ENCODE data around the gene NFATC3.

Gene NFATC3

GRCh38 chr16:68234188-68235107, 149.3 kb downstream of the NFATC3 start:
- DNase-seq (ENCODE audit: low spot score in 2 of 2) (no peak), ATAC-seq (ENCODE audit: low read depth) (no peak)
- no peaks in the 10 kb centered on the region for H3K27me3 Mint-ChIP-seq
- H3K4me3 Mint-ChIP-seq, result peak overlapping the region; percentile 45
- no peaks in the 10 kb centered on the region for H3K36me3 Mint-ChIP-seq
- no peaks in the 10 kb centered on the region for H3K9me3 Mint-ChIP-seq
- H3K27ac Mint-ChIP-seq, result peak overlapping the region; percentile 1
- H3K4me1 Mint-ChIP-seq, result peaks cover 18% of the 10 kb centered on the region

GRCh38 chr16:68235108-68235886, 150.1 kb downstream of the NFATC3 start:
- H3K9me3 Mint-ChIP-seq, result no peaks in the 10 kb centered on the region
- DNase-seq (ENCODE audit: low spot score in 2 of 2) (no peak), ATAC-seq (ENCODE audit: low read depth) (no peak)
- no peak overlapping the region for H3K27ac Mint-ChIP-seq
- H3K36me3 Mint-ChIP-seq, result no peaks in the 10 kb centered on the region
- H3K4me3 Mint-ChIP-seq, result peak overlapping the region; percentile 65
- H3K4me1 Mint-ChIP-seq, result peaks cover 20% of the 10 kb centered on the region
- no peaks in the 10 kb centered on the region for H3K27me3 Mint-ChIP-seq

GRCh38 chr16:68235887-68236136, 150.6 kb downstream of the NFATC3 start, which contains the start of gene ESRP2:
ESRP2 (minus strand) TSS chr16:68236127; CDS start chr16:68236045, 82 bp downstream.
- Mint-ChIP-seq H3K4me1 (peaks cover 20% of the 10 kb centered on the region), H3K27ac (peak within 1 kb of the TSS; percentile 55), H3K27me3 (no peaks in the 10 kb centered on the region), H3K4me3 (peak within 1 kb of the TSS; percentile 83), H3K9me3 (no peaks in the 10 kb centered on the region), H3K36me3 (no peaks in the 10 kb centered on the region)
- DNase-seq (ENCODE audit: low spot score in 2 of 2), result no peak
- no peak for ATAC-seq (ENCODE audit: low read depth)

GRCh38 chr16:68236137-68236825, 151.1 kb downstream of the NFATC3 start:
- Mint-ChIP-seq H3K9me3 (no peaks in the 10 kb centered on the region), H3K4me1 (peaks cover 20% of the 10 kb centered on the region), H3K27me3 (no peaks in the 10 kb centered on the region), H3K4me3 (peak overlapping the region; percentile 83), H3K27ac (peak overlapping the region; percentile 36), H3K36me3 (no peaks in the 10 kb centered on the region)
- DNase-seq (ENCODE audit: low spot score in 2 of 2) (peak; percentile 39 to 53), ATAC-seq (ENCODE audit: low read depth) (peak; percentile 48)

- no peaks in the 10 kb centered on the region for H3K27me3 Mint-ChIP-seq
- H3K27ac Mint-ChIP-seq, result peak overlapping the region; percentile 55
- peak in 1 of 2 donors; percentile 25 for DNase-seq (ENCODE audit: low spot score in 2 of 2)
- no peaks in the 10 kb centered on the region for H3K9me3 Mint-ChIP-seq
- H3K4me3 Mint-ChIP-seq, result peak overlapping the region; percentile 83
- peaks cover 20% of the 10 kb centered on the region for H3K4me1 Mint-ChIP-seq
- no peaks in the 10 kb centered on the region for H3K36me3 Mint-ChIP-seq
- peak; percentile 22 for ATAC-seq (ENCODE audit: low read depth)
Measured at GRCh38 chr16:68236826-68237242, 151.7 kb downstream of the NFATC3 start.

- Mint-ChIP-seq H3K36me3 (no peaks in the 10 kb centered on the region), H3K9me3 (no peaks in the 10 kb centered on the region), H3K4me3 (peak overlapping the region; percentile 83), H3K27me3 (no peaks in the 10 kb centered on the region), H3K27ac (peak overlapping the region; percentile 55), H3K4me1 (peaks cover 20% of the 10 kb centered on the region)
- peak; percentile 70 for ATAC-seq (ENCODE audit: low read depth)
- DNase-seq (ENCODE audit: low spot score in 2 of 2), result peak; percentile 75 to 81
Measured at GRCh38 chr16:68237243-68238028, 152.3 kb downstream of the NFATC3 start.

GRCh38 chr16:68238029-68238345, 152.8 kb downstream of the NFATC3 start:
- DNase-seq (ENCODE audit: low spot score in 2 of 2) (no peak), ATAC-seq (ENCODE audit: low read depth) (no peak)
- peak overlapping the region; percentile 9 for H3K27ac Mint-ChIP-seq
- H3K36me3 Mint-ChIP-seq, result no peaks in the 10 kb centered on the region
- no peaks in the 10 kb centered on the region for H3K27me3 Mint-ChIP-seq
- H3K4me1 Mint-ChIP-seq, result peaks cover 20% of the 10 kb centered on the region
- H3K4me3 Mint-ChIP-seq, result peak overlapping the region; percentile 83
- no peaks in the 10 kb centered on the region for H3K9me3 Mint-ChIP-seq

GRCh38 chr16:68242085-68242484, 156.9 kb downstream of the NFATC3 start:
- no peaks in the 10 kb centered on the region for H3K27me3 Mint-ChIP-seq
- no peaks in the 10 kb centered on the region for H3K9me3 Mint-ChIP-seq
- no peak overlapping the region for H3K4me3 Mint-ChIP-seq
- H3K4me1 Mint-ChIP-seq, result peaks cover 28% of the 10 kb centered on the region
- H3K36me3 Mint-ChIP-seq, result no peaks in the 10 kb centered on the region
- no peak for ATAC-seq (ENCODE audit: low read depth)
- no peak overlapping the region for H3K27ac Mint-ChIP-seq
- DNase-seq (ENCODE audit: low spot score in 2 of 2), result no peak

GRCh38 chr16:68242926-68243858, 158.0 kb downstream of the NFATC3 start:
- Mint-ChIP-seq H3K27me3 (no peaks in the 10 kb centered on the region), H3K4me3 (peak overlapping the region; percentile 99), H3K9me3 (no peaks in the 10 kb centered on the region), H3K4me1 (peaks cover 33% of the 10 kb centered on the region), H3K27ac (no peak overlapping the region), H3K36me3 (no peaks in the 10 kb centered on the region)
- DNase-seq (ENCODE audit: low spot score in 2 of 2) (no peak), ATAC-seq (ENCODE audit: low read depth) (no peak)

- peaks cover 30% of the 10 kb centered on the region for H3K4me1 Mint-ChIP-seq
- peaks cover 2% of the 10 kb centered on the region for H3K36me3 Mint-ChIP-seq
- peak overlapping the region; percentile 99 for H3K4me3 Mint-ChIP-seq
- H3K27me3 Mint-ChIP-seq, result no peaks in the 10 kb centered on the region
- H3K9me3 Mint-ChIP-seq, result no peaks in the 10 kb centered on the region
- DNase-seq (ENCODE audit: low spot score in 2 of 2) (no peak), ATAC-seq (ENCODE audit: low read depth) (no peak)
- peak overlapping the region; percentile 87 for H3K27ac Mint-ChIP-seq
Measured at GRCh38 chr16:68244481-68244902, 159.3 kb downstream of the NFATC3 start.

GRCh38 chr16:68244903-68245853, 160.0 kb downstream of the NFATC3 start, which contains the start of gene PLA2G15:
PLA2G15 (plus strand) TSS chr16:68245373; CDS start chr16:68245427, 54 bp downstream.
- DNase-seq (ENCODE audit: low spot score in 2 of 2) (peak; percentile 93 to 94), ATAC-seq (ENCODE audit: low read depth) (peak; percentile 97)
- Mint-ChIP-seq H3K27me3 (no peaks in the 10 kb centered on the region), H3K4me1 (peaks cover 28% of the 10 kb centered on the region), H3K4me3 (peak within 1 kb of the TSS; percentile 99), H3K9me3 (no peaks in the 10 kb centered on the region), H3K27ac (peak within 1 kb of the TSS; percentile 87), H3K36me3 (peaks cover 5% of the 10 kb centered on the region)

GRCh38 chr16:68246121-68246520, 161.0 kb downstream of the NFATC3 start:
- Mint-ChIP-seq H3K4me1 (peaks cover 28% of the 10 kb centered on the region), H3K27ac (no peak overlapping the region)
- ATAC-seq (ENCODE audit: low read depth), result no peak

More at GRCh38 chr16:68246121-68246520, 161.0 kb downstream of the NFATC3 start:
- Mint-ChIP-seq H3K27me3 (no peaks in the 10 kb centered on the region), H3K9me3 (no peaks in the 10 kb centered on the region), H3K4me3 (peak overlapping the region; percentile 99), H3K36me3 (peaks cover 8% of the 10 kb centered on the region)
- DNase-seq (ENCODE audit: low spot score in 2 of 2), result no peak
